Activated CD4-positive, alpha-beta T cell treated with anti-CD3 and anti-CD28 coated beads, Interleukin-2, Interleukin-4, amounts not matched to agents 100 ng/mL and 50 ng/mL, durations not matched to agents 16 hours and 8 hours (primary cell): ENCODE measurements around the gene SPTA1.

Experiments used
- DNase-seq: peaks from one replicate; pipeline ENCODE4 v3.0.0-alpha.2; 2020; ENCODE audit warnings: low spot score

Gene SPTA1

GRCh38 chr1:158570480-158570879, 116.0 kb downstream of the SPTA1 start, which contains the start of gene OR6P1:
TSS of gene OR6P1 (minus strand) at chr1:158570580. CDS start at chr1:158563604, 6,976 bp downstream.
- no peak for DNase-seq

GRCh38 chr1:158564608-158565007, 121.9 kb downstream of the SPTA1 start:
- DNase-seq = no peak

DNA sequence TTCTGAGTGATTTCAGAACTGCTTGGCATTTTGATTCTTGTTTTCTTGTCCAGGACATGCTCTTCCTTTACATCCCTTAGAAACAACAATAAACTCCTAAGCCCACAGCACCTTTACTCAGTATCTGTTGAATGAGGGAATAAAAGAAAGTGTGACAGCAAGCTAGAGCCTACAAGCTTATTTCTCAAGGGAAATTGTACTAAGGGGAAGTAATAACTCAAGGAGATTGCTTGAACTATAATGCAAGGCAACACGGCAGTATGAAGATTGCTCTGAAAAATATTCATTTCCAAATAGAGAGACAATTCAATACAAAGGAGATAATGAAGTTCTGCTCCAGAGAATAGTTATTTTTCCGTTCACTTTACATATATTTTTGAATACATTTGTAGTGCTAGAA, 122.7 kb downstream of the SPTA1 start:
- no peak for DNase-seq
